Prostate gland (tissue), 2 donors: ENCODE results near the gene CAPN6.

Experiments used
- CTCF ChIP-seq, 4 experiments: fragments of 200-600 bp in 2 of 4; fragments of 450-650 bp in 2 of 4; sonication (generic) in 2 of 4; IDR thresholded peaks; 1 replicate in 3 of 4; 2 replicates in 1 of 4; pipeline ENCODE4 v1.5.1; 2016 to 2019; ENCODE audit warnings: antibody characterized with exemption in 4 of 4, mild to moderate bottlenecking in 2 of 4, moderate library complexity in 2 of 4
- POLR2A ChIP-seq: fragments of 450-650 bp; IDR thresholded peaks from one replicate; pipeline ENCODE4 v1.6.1; 2016; ENCODE audit warnings: antibody characterized with exemption, mild to moderate bottlenecking
- POLR2AphosphoS5 ChIP-seq: sonication (generic); formaldehyde crosslinking; IDR thresholded peaks from one replicate; pipeline ENCODE4 v1.6.1; 2017; ENCODE audit warnings: antibody characterized with exemption

GRCh38 chrX:111268506-111268905 lies 1.8 kb downstream of the CAPN6 start:
- no peak for TF ChIP-seq CTCF (IDR thresholded peaks at IDR 0.05)
- no peak for TF ChIP-seq POLR2A
- TF ChIP-seq POLR2AphosphoS5: no peak
